Measurements from ENCODE around the gene APOC3. TPM values are rescaled to one million over a fixed set of nuclear protein-coding genes. Genes with fewer than 3 reads are reported as not detected.

APOC3 gene
- polyA plus RNA-seq, 1 donor (not counting 4 experiments of a cell fraction or from before 2014, with no cell fraction given) = not detected

DNA sequence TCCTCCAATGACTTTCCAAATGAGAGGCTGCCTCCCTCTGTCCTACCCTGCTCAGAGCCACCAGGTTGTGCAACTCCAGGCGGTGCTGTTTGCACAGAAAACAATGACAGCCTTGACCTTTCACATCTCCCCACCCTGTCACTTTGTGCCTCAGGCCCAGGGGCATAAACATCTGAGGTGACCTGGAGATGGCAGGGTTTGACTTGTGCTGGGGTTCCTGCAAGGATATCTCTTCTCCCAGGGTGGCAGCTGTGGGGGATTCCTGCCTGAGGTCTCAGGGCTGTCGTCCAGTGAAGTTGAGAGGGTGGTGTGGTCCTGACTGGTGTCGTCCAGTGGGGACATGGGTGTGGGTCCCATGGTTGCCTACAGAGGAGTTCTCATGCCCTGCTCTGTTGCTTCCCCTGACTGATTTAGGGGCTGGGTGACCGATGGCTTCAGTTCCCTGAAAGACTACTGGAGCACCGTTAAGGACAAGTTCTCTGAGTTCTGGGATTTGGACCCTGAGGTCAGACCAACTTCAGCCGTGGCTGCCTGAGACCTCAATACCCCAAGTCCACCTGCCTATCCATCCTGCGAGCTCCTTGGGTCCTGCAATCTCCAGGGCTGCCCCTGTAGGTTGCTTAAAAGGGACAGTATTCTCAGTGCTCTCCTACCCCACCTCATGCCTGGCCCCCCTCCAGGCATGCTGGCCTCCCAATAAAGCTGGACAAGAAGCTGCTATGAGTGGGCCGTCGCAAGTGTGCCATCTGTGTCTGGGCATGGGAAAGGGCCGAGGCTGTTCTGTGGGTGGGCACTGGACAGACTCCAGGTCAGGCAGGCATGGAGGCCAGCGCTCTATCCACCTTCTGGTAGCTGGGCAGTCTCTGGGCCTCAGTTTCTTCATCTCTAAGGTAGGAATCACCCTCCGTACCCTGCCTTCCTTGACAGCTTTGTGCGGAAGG is 2.9 kb downstream of the APOC3 start:
- no peak for DNase-seq (ENCODE audit: low read depth, low spot score)
- H3K4me3 ChIP-seq (ENCODE audit: control insufficient read depth in 2 of 3, extremely low read depth in 1 of 3, insufficient read depth in 2 of 3, low read depth in 1 of 3, low read length in 3 of 3) = no peak overlapping the region
- no peak overlapping the region for H3K27ac ChIP-seq (ENCODE audit: control insufficient read depth, insufficient read depth, low read length)

GRCh38 chr11:116833491-116833815 is 3.7 kb downstream of the APOC3 start:
- FAIRE-seq (no peak), DNase-seq (ENCODE audit: low read depth, low spot score) (no peak)
- Histone ChIP-seq H3K9me1 (ENCODE audit: control insufficient read depth, extremely low read depth, insufficient read depth, low read length) (no peaks in the 10 kb centered on the region), H3K27ac (ENCODE audit: control insufficient read depth, insufficient read depth, low read length) (no peak overlapping the region), H3K4me3 (ENCODE audit: control insufficient read depth in 2 of 3, extremely low read depth in 1 of 3, insufficient read depth in 2 of 3, low read depth in 1 of 3, low read length in 3 of 3) (no peak overlapping the region), H3K36me3 (ENCODE audit: control insufficient read depth in 2 of 2, extremely low read depth in 1 of 2, insufficient read depth in 2 of 2, low read length in 2 of 2) (no peaks in the 10 kb centered on the region), H3K9me3 (ENCODE audit: control insufficient read depth, low read depth, low read length) (no peaks in the 10 kb centered on the region), H3K27me3 (ENCODE audit: control insufficient read depth, extremely low read depth, insufficient read depth, low read length) (no peaks in the 10 kb centered on the region), H3K79me2 (ENCODE audit: control insufficient read depth, insufficient read depth, low read length) (no peaks in the 10 kb centered on the region), H3K4me2 (ENCODE audit: control insufficient read depth, extremely low read depth, insufficient read depth, low read depth, low read length) (no peak overlapping the region), H4K20me1 (ENCODE audit: control insufficient read depth, extremely low read depth, insufficient read depth, low read length) (no peaks in the 10 kb centered on the region), H3K4me1 (ENCODE audit: control insufficient read depth, extremely low read depth, insufficient read depth, low read length) (peaks cover 4% of the 10 kb centered on the region), H3K9ac (ENCODE audit: control insufficient read depth, extremely low read depth, insufficient read depth, low read length) (no peak overlapping the region), H2AFZ (ENCODE audit: control insufficient read depth, low read length) (no peak overlapping the region)
- dilution Hi-C loops (cut with MboI; ENCODE audit: extremely low pct_ligation_motif_present, low sequenced_read_pairs) = no loop called here
- TF ChIP-seq EZH2 (IDR thresholded peaks at IDR 0.05; ENCODE audit: low read length) = no peak
- TF ChIP-seq CTCF (optimal IDR thresholded peaks at IDR 0.05 in 1 of 3, IDR thresholded peaks at IDR 0.05 in 1 of 3, conservative IDR thresholded peaks at IDR 0.05 in 1 of 3; ENCODE audit: extremely low read depth in 1 of 3, insufficient read depth in 2 of 3, low read length in 3 of 3) = no peak

More for the DNA sequence above, 2.9 kb downstream of the APOC3 start:
- no peaks in the 10 kb centered on the region for H3K27me3 ChIP-seq (ENCODE audit: control insufficient read depth, extremely low read depth, insufficient read depth, low read length)
- dilution Hi-C loops (cut with MboI; ENCODE audit: extremely low pct_ligation_motif_present, low sequenced_read_pairs) = no loop called here
- no peaks in the 10 kb centered on the region for H3K36me3 ChIP-seq (ENCODE audit: control insufficient read depth in 2 of 2, extremely low read depth in 1 of 2, insufficient read depth in 2 of 2, low read length in 2 of 2)
- no peak for FAIRE-seq
- no peak overlapping the region for H2AFZ ChIP-seq (ENCODE audit: control insufficient read depth, low read length)
- peaks cover 4% of the 10 kb centered on the region for H3K4me1 ChIP-seq (ENCODE audit: control insufficient read depth, extremely low read depth, insufficient read depth, low read length)
- H3K4me2 ChIP-seq (ENCODE audit: control insufficient read depth, extremely low read depth, insufficient read depth, low read depth, low read length) = no peak overlapping the region
- H3K9ac ChIP-seq (ENCODE audit: control insufficient read depth, extremely low read depth, insufficient read depth, low read length) = no peak overlapping the region
- H3K9me1 ChIP-seq (ENCODE audit: control insufficient read depth, extremely low read depth, insufficient read depth, low read length) = no peaks in the 10 kb centered on the region
- no peaks in the 10 kb centered on the region for H3K79me2 ChIP-seq (ENCODE audit: control insufficient read depth, insufficient read depth, low read length)
- H4K20me1 ChIP-seq (ENCODE audit: control insufficient read depth, extremely low read depth, insufficient read depth, low read length) = no peaks in the 10 kb centered on the region
- no peaks in the 10 kb centered on the region for H3K9me3 ChIP-seq (ENCODE audit: control insufficient read depth, low read depth, low read length)
- TF ChIP-seq EZH2 (IDR thresholded peaks at IDR 0.05; ENCODE audit: low read length) = no peak
- no peak for TF ChIP-seq CTCF (optimal IDR thresholded peaks at IDR 0.05 in 1 of 3, IDR thresholded peaks at IDR 0.05 in 1 of 3, conservative IDR thresholded peaks at IDR 0.05 in 1 of 3; ENCODE audit: extremely low read depth in 1 of 3, insufficient read depth in 2 of 3, low read length in 3 of 3)

Data from keratinocyte (primary cell).